HEK293 (cell line): Measurements from ENCODE around the gene ZNF652.
"Not testable (repeated sequence)": the region's sequence is repeated elsewhere in the genome, so short reads cannot be mapped to it uniquely, and the experiment has no call there.

Experiments used
- CTCF ChIA-PET: fragments of 350-600 bp; formaldehyde crosslinking; extraction: SDS; loops from one replicate; lab custom pipeline; 2021; ENCODE audit warnings: antibody characterized with exemption; lab: Yijun Ruan, JAX
- POLR2A ChIA-PET: fragments of 300-600 bp; formaldehyde crosslinking; extraction: SDS; loops from one replicate; lab custom pipeline; 2020; ENCODE audit warnings: antibody characterized with exemption, inconsistent platforms; lab: Yijun Ruan, JAX
- H3K27ac ChIP-seq: fragments of 200-500 bp; sonication (Bioruptor generic); 2 replicates; pipeline ENCODE4 v1.5.1; 2014; ENCODE audit warnings: low read depth, low read length, control low read depth, inconsistent platforms; ENCODE audit errors: extremely low read depth
- H3K36me3 ChIP-seq, 2 experiments: fragments of 200-500 bp in 1 of 2; sonication (Bioruptor generic) in 1 of 2; 1 replicate in 1 of 2; 2 replicates in 1 of 2; pipeline ENCODE4 v1.5.1; 2014 to 2017; ENCODE audit warnings: inconsistent platforms in 2 of 2, low read length in 2 of 2; ENCODE audit not compliant: control insufficient read depth in 2 of 2, insufficient read depth in 1 of 2
- H3K4me1 ChIP-seq: fragments of 200-500 bp; sonication (Bioruptor generic); 2 replicates; pipeline ENCODE4 v1.5.1; 2014; ENCODE audit warnings: mild to moderate bottlenecking, low read length, inconsistent platforms; ENCODE audit not compliant: control insufficient read depth, insufficient read depth
- H3K4me3 ChIP-seq: 2 replicates; pipeline ENCODE4 v1.5.1; 2011; ENCODE audit warnings: low read depth, mild to moderate bottlenecking, control low read depth, low read length, moderate library complexity
- H3K9me3 ChIP-seq: fragments of 200-500 bp; sonication (Bioruptor generic); 2 replicates; pipeline ENCODE4 v1.5.1; 2014; ENCODE audit warnings: low read depth, low read length, inconsistent platforms; ENCODE audit not compliant: control insufficient read depth, insufficient read depth
- BCL11A ChIP-seq: fragments of 450-650 bp; formaldehyde crosslinking; IDR thresholded peaks from 2 replicates; pipeline ENCODE4 v1.5.1; 2016; ENCODE audit warnings: low read depth, missing biosample characterization, missing genetic modification characterization
- GLI2 ChIP-seq: fragments of 450-650 bp; formaldehyde crosslinking; IDR thresholded peaks from 2 replicates; pipeline ENCODE4; 2017; ENCODE audit warnings: missing biosample characterization, missing genetic modification characterization, low read depth, borderline replicate concordance
- IKZF3 ChIP-seq: fragments of 450-650 bp; IDR thresholded peaks from 2 replicates; pipeline ENCODE4 v1.5.0; 2018; ENCODE audit warnings: missing biosample characterization, mild to moderate bottlenecking, missing genetic modification characterization, moderate library complexity
- INSM2 ChIP-seq: fragments of 450-650 bp; formaldehyde crosslinking; IDR thresholded peaks from 2 replicates; pipeline ENCODE4 v1.5.1; 2016; ENCODE audit warnings: missing biosample characterization, missing genetic modification characterization
- KLF10 ChIP-seq: fragments of 450-650 bp; IDR thresholded peaks from 2 replicates; pipeline ENCODE4 v1.5.1; 2018; ENCODE audit warnings: missing biosample characterization, mild to moderate bottlenecking, missing genetic modification characterization
- KLF16 ChIP-seq: fragments of 450-650 bp; formaldehyde crosslinking; IDR thresholded peaks from 2 replicates; pipeline ENCODE4 v1.5.1; 2017; ENCODE audit warnings: missing biosample characterization, missing genetic modification characterization
- TRIM28 ChIP-seq: IDR thresholded peaks from 2 replicates; pipeline ENCODE4 v1.6.1; 2011; ENCODE audit warnings: low read length, control low read depth, borderline replicate concordance
- ZBTB7A ChIP-seq: fragments of 450-650 bp; formaldehyde crosslinking; IDR thresholded peaks from 2 replicates; pipeline ENCODE4 v1.5.1; 2016; ENCODE audit warnings: low read depth, missing biosample characterization, missing genetic modification characterization
- ZFP41 ChIP-seq: fragments of 450-650 bp; formaldehyde crosslinking; IDR thresholded peaks from 2 replicates; pipeline ENCODE4 v1.5.1; 2016; ENCODE audit warnings: missing biosample characterization, missing genetic modification characterization, borderline replicate concordance
- ZNF155 ChIP-seq: fragments of 450-650 bp; formaldehyde crosslinking; IDR thresholded peaks from 2 replicates; pipeline ENCODE4 v1.5.1; 2016; ENCODE audit warnings: missing biosample characterization, missing genetic modification characterization
- ZNF169 ChIP-seq: fragments of 450-650 bp; formaldehyde crosslinking; IDR thresholded peaks from 2 replicates; pipeline ENCODE4 v1.5.1; 2016; ENCODE audit warnings: missing biosample characterization, missing genetic modification characterization
- ZNF221 ChIP-seq: fragments of 450-650 bp; formaldehyde crosslinking; IDR thresholded peaks from 2 replicates; pipeline ENCODE4 v1.5.1; 2017; ENCODE audit warnings: missing biosample characterization, missing genetic modification characterization, borderline replicate concordance
- ZNF248 ChIP-seq: fragments of 450-650 bp; formaldehyde crosslinking; IDR thresholded peaks from 2 replicates; pipeline ENCODE4 v1.5.1; 2017; ENCODE audit warnings: missing biosample characterization, missing genetic modification characterization
- ZNF335 ChIP-seq: fragments of 450-650 bp; formaldehyde crosslinking; conservative IDR thresholded peaks from 2 replicates; pipeline ENCODE4 v1.5.1; 2016; ENCODE audit warnings: missing biosample characterization, missing genetic modification characterization
- ZNF473 ChIP-seq: fragments of 450-650 bp; formaldehyde crosslinking; IDR thresholded peaks from 2 replicates; pipeline ENCODE4 v1.5.1; 2017; ENCODE audit warnings: missing biosample characterization, missing genetic modification characterization
- ZNF549 ChIP-seq: fragments of 450-650 bp; IDR thresholded peaks from 2 replicates; pipeline ENCODE4 v1.5.1; 2018; ENCODE audit warnings: missing biosample characterization, missing genetic modification characterization, mild to moderate bottlenecking, inconsistent platforms, moderate library complexity
- ZNF558 ChIP-seq: fragments of 450-650 bp; formaldehyde crosslinking; IDR thresholded peaks from 2 replicates; pipeline ENCODE4 v1.5.1; 2016; ENCODE audit warnings: missing biosample characterization, missing genetic modification characterization
- ZNF561 ChIP-seq: fragments of 450-650 bp; IDR thresholded peaks from 2 replicates; pipeline ENCODE4 v1.5.1; 2018; ENCODE audit warnings: missing biosample characterization, missing genetic modification characterization, borderline replicate concordance
- ZNF621 ChIP-seq: fragments of 450-650 bp; formaldehyde crosslinking; IDR thresholded peaks from 2 replicates; pipeline ENCODE4 v1.5.1; 2017; ENCODE audit warnings: missing biosample characterization, missing genetic modification characterization
- ZNF629 ChIP-seq: fragments of 450-650 bp; formaldehyde crosslinking; IDR thresholded peaks from 2 replicates; pipeline ENCODE4 v1.5.1; 2017; ENCODE audit warnings: missing biosample characterization, missing genetic modification characterization
- ZNF785 ChIP-seq: fragments of 450-650 bp; formaldehyde crosslinking; IDR thresholded peaks from 2 replicates; pipeline ENCODE4 v1.5.1; 2016; ENCODE audit warnings: missing biosample characterization, missing genetic modification characterization
- ZSCAN16 ChIP-seq: fragments of 450-650 bp; formaldehyde crosslinking; IDR thresholded peaks from 2 replicates; pipeline ENCODE4 v1.5.1; 2016; ENCODE audit warnings: missing biosample characterization, missing genetic modification characterization
- TF ChIP-seq, protein P1 (sequence below): fragments of 450-650 bp; formaldehyde crosslinking; IDR thresholded peaks from 2 replicates; pipeline ENCODE4 v1.5.1; 2016; ENCODE audit warnings: missing biosample characterization, missing genetic modification characterization, low read depth
- TF ChIP-seq, protein P2 (sequence below): fragments of 450-650 bp; formaldehyde crosslinking; IDR thresholded peaks from 2 replicates; pipeline ENCODE4 v1.5.1; 2016; ENCODE audit warnings: missing biosample characterization, missing genetic modification characterization

Gene ZNF652

DNA sequence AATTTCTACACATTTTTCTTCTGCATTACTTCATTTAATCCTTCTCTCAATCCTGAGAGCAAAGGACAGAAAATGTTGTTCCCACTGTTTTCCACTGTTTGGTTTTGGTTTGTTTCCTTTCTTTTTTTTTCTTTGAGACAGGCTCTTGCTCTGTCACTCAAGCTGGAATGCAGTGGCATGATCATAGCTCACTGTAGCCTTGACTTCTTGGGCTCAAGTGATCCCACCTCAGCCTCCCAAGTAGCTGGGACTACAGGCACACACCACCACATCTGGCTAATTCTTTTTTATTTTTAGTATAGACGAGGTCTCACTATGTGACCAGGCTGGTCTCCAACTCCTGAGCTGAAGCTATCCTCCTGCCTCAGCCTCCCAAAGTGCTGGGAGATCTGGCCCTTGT lies 7.0 kb upstream of the ZNF652 start (continued):
- TF ChIP-seq ZFP41 (no peak), ZNF155 (no peak), ZNF473 (tag by site-specific recombination) (no peak), ZNF221 (tag by site-specific recombination) (no peak), ZNF621 (no peak), INSM2 (tag by site-specific recombination) (no peak), ZNF629 (tag by site-specific recombination) (no peak), KLF10 (no peak)
- TF ChIP-seq, protein P1, sequence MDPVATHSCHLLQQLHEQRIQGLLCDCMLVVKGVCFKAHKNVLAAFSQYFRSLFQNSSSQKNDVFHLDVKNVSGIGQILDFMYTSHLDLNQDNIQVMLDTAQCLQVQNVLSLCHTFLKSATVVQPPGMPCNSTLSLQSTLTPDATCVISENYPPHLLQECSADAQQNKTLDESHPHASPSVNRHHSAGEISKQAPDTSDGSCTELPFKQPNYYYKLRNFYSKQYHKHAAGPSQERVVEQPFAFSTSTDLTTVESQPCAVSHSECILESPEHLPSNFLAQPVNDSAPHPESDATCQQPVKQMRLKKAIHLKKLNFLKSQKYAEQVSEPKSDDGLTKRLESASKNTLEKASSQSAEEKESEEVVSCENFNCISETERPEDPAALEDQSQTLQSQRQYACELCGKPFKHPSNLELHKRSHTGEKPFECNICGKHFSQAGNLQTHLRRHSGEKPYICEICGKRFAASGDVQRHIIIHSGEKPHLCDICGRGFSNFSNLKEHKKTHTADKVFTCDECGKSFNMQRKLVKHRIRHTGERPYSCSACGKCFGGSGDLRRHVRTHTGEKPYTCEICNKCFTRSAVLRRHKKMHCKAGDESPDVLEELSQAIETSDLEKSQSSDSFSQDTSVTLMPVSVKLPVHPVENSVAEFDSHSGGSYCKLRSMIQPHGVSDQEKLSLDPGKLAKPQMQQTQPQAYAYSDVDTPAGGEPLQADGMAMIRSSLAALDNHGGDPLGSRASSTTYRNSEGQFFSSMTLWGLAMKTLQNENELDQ (tag by site-specific recombination) = no peak

- H3K4me1 ChIP-seq = no peaks in the 10 kb centered on the region; the same call in 1 of the 2 replicates
- H3K27ac ChIP-seq = no peak overlapping the region
- CTCF ChIA-PET = interaction anchor here (0.6 to 11.1 kb wide), 8 partner anchors 9 to 153 kb away, joined by 3 to 91 read pairs (median 4); no protein-coding TSS in a partner anchor
- H3K4me3 ChIP-seq = no peak overlapping the region
- no peaks in the 10 kb centered on the region for H3K9me3 ChIP-seq
- TF ChIP-seq, protein P2, sequence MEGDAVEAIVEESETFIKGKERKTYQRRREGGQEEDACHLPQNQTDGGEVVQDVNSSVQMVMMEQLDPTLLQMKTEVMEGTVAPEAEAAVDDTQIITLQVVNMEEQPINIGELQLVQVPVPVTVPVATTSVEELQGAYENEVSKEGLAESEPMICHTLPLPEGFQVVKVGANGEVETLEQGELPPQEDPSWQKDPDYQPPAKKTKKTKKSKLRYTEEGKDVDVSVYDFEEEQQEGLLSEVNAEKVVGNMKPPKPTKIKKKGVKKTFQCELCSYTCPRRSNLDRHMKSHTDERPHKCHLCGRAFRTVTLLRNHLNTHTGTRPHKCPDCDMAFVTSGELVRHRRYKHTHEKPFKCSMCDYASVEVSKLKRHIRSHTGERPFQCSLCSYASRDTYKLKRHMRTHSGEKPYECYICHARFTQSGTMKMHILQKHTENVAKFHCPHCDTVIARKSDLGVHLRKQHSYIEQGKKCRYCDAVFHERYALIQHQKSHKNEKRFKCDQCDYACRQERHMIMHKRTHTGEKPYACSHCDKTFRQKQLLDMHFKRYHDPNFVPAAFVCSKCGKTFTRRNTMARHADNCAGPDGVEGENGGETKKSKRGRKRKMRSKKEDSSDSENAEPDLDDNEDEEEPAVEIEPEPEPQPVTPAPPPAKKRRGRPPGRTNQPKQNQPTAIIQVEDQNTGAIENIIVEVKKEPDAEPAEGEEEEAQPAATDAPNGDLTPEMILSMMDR (tag by site-specific recombination) = peak; percentile 83
- TF ChIP-seq ZNF335 (tag by site-specific recombination) (peak; percentile 62), ZNF169 (no peak)
- TF ChIP-seq, all 188 proteins: peak for 2
- POLR2A ChIA-PET = no interaction called here
- no peaks in the 10 kb centered on the region for H3K36me3 ChIP-seq
Observed at GRCh38 chr17:49365667-49366066, 3.6 kb upstream of the ZNF652 start.

GRCh38 chr17:49365126-49365525 lies 3.1 kb upstream of the ZNF652 start:
- H3K9me3 ChIP-seq, H3K4me3 ChIP-seq, H3K36me3 ChIP-seq, H3K27ac ChIP-seq, POLR2A ChIA-PET, H3K4me1 ChIP-seq: not testable (repeated sequence)
- CTCF ChIA-PET = interaction anchor here (0.8 to 11.1 kb wide), 5 partner anchors 31 to 71 kb away, joined by 3 to 91 read pairs (median 3); no protein-coding TSS in a partner anchor

DNA sequence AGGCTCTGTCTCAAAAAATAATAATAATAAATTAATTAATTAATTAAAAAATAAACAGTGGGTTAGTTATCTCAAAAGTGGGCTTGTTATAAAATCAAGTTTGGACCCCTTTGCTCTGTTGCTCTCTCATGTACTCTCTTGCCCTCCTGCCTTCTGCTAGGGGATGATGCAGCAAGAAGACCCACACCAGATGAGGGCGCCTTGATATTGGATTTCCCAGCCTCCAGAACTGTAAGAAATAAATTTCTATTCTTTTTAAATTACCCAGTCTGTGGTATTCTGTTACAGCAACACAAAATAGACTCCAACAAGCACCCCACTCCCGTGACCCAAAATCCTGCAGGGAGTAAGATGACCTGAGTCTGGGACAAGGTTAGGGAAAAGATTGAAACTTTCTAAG lies 2.1 kb upstream of the ZNF652 start:
- Histone ChIP-seq H3K27ac (no peak overlapping the region), H3K36me3 (no peaks in the 10 kb centered on the region), H3K4me1 (peaks cover 12% of the 10 kb centered on the region), H3K4me3 (no peak overlapping the region), H3K9me3 (no peaks in the 10 kb centered on the region)
- ChIA-PET CTCF (interaction anchor here (0.8 to 11.1 kb wide), 6 partner anchors 32 to 192 kb away, joined by 3 to 91 read pairs (median 4); no protein-coding TSS in a partner anchor), POLR2A (no interaction called here)
- no peak for TF ChIP-seq ZNF248
- no peak for TF ChIP-seq ZNF785 (tag by site-specific recombination)
- no peak for TF ChIP-seq ZNF549
- no peak for TF ChIP-seq ZNF169
- TF ChIP-seq TRIM28 = no peak
- no peak for TF ChIP-seq ZBTB7A
- TF ChIP-seq ZSCAN16 (tag by site-specific recombination) = no peak
- TF ChIP-seq ZNF558 (tag by site-specific recombination) = no peak
- TF ChIP-seq GLI2 = no peak
- TF ChIP-seq BCL11A = no peak
- TF ChIP-seq KLF16 (tag by site-specific recombination) = no peak
- no peak for TF ChIP-seq ZNF561
- no peak for TF ChIP-seq IKZF3
